ENCODE data around the gene AAK1. TPM values are rescaled to one million over a fixed set of nuclear protein-coding genes. Genes with fewer than 3 reads are reported as not detected.
A peak's percentile ranks its signal among the peaks of the same experiment; 100 is the strongest.
"Not testable (repeated sequence)": the region's sequence is repeated elsewhere in the genome, so short reads cannot be mapped to it uniquely, and the experiment has no call there.

The AAK1 gene
- total RNA-seq, 2 experiments from 2014 or later = 119 to 121 TPM

DNA sequence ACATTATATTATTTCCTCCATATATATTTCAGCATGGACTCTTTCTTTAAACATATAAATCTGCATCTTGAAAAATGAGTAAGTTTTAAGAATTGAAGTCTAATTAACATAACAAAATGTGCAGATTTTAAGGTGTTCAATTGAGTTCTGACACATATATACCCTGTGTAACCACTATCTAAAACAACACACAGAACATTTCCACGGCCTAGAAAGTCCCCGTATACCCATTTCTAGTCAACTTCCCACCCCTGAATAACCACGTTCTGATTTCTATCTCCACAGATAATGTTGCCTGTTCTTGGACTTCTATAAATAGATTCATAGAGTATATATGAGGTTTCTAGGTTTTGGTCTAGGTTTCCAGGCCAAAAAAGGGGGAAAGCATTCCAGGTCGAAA is 87.5 kb downstream of the AAK1 start:
- ChIA-PET POLR2A (no interaction called here), CTCF (interaction anchor here (1.4 kb wide), 1 partner anchor 9 kb away, joined by 8 read pairs; no protein-coding TSS in a partner anchor)
- H3K27ac Mint-ChIP-seq = no peak overlapping the region
- H3K27me3 Mint-ChIP-seq = no peaks in the 10 kb centered on the region
- H3K9me3 Mint-ChIP-seq = no peaks in the 10 kb centered on the region
- H3K36me3 Mint-ChIP-seq (ENCODE audit: low read depth) = peaks cover 39% of the 10 kb centered on the region
- DNase-seq = no peak
- H3K4me3 Mint-ChIP-seq = no peak overlapping the region
- peaks cover 39% of the 10 kb centered on the region for H3K4me1 Mint-ChIP-seq

DNA sequence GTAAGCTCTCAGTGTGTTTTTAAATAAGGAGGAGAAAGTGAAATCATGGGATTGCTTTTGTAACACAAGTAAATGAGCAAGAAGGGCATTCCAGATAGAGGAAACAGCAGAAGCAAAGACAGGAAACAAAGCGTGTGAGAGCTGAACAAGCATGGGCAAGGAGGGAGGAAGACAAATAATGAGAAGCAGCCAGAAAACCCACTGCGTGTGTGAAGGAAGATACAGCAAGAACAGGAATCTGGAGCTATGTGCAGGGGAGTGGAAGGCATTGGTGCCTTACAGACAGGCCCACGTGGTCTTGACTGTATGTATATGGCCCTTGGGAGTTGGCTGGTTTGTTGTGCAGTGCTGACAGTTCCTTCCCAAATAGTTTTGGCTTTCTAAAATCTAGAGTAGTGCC is 88.6 kb downstream of the AAK1 start:
- POLR2A ChIA-PET = no interaction called here

DNA sequence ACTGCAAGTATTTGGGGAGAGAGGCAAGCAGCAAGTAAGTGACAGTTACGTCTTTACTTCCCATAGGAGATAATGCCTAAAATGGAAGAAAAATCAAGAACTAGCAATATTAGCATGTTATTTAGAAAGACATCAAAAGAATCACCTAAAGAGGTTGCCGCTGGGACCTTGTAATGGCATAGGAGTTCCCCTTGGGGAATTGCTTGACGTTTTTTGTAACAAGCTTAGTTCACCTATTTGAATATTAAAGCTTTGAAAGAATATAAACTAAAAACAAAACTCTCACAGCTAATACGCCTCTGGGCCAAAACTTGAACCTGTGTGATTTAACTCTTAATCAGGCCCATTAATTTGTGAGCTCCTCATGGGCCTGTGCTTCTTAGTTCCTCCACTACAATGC is 89.0 kb downstream of the AAK1 start:
- peaks cover 45% of the 10 kb centered on the region for H3K36me3 Mint-ChIP-seq (ENCODE audit: low read depth)
- H3K4me3 Mint-ChIP-seq = no peak overlapping the region
- ChIA-PET CTCF (interaction anchor here (1.1 to 1.5 kb wide), 4 partner anchors 9 to 85 kb away, joined by 3 to 6 read pairs (median 4); no protein-coding TSS in a partner anchor), POLR2A (no interaction called here)
- H3K27me3 Mint-ChIP-seq = no peaks in the 10 kb centered on the region
- no peak for DNase-seq
- no peak overlapping the region for H3K27ac Mint-ChIP-seq
- no peaks in the 10 kb centered on the region for H3K9me3 Mint-ChIP-seq
- H3K4me1 Mint-ChIP-seq = peaks cover 29% of the 10 kb centered on the region

More for the DNA sequence above, 88.6 kb downstream of the AAK1 start:
- peaks cover 43% of the 10 kb centered on the region for H3K36me3 Mint-ChIP-seq (ENCODE audit: low read depth)
- no peaks in the 10 kb centered on the region for H3K27me3 Mint-ChIP-seq
- peak overlapping the region; percentile 10 for H3K27ac Mint-ChIP-seq
- peaks cover 33% of the 10 kb centered on the region for H3K4me1 Mint-ChIP-seq
- H3K4me3 Mint-ChIP-seq = no peak overlapping the region
- CTCF ChIA-PET = interaction anchor here (1.1 to 1.4 kb wide), 3 partner anchors 9 to 85 kb away, joined by 3 to 6 read pairs (median 5); no protein-coding TSS in a partner anchor
- no peak for DNase-seq
- no peaks in the 10 kb centered on the region for H3K9me3 Mint-ChIP-seq

DNA sequence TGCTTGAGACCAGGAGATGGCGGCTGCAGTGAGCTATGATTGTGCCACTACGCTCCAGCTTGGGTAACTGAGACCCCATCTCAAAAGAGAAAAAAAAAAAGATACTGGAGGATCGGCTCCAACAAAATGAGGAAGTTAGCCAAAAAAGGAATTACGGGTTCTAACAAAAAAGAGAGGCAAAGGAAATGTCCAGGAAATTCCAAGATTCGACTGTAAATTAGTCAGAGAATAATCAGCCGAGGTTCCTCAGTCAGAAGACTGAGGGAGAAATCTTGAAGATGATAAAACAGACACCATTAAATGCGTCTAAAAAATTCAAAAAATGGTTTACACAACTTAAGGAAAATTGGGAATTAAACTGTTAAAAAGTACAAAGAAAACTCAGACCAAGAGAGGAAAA is 89.5 kb downstream of the AAK1 start:
- peaks cover 48% of the 10 kb centered on the region for H3K36me3 Mint-ChIP-seq (ENCODE audit: low read depth)
- CTCF ChIA-PET = interaction anchor here (0.6 to 2.2 kb wide), 5 partner anchors 12 to 1451 kb away, joined by 3 to 10 read pairs (median 3); no protein-coding TSS in a partner anchor
- POLR2A ChIA-PET = no interaction called here
- peak overlapping the region; percentile 19 for H3K27ac Mint-ChIP-seq
- no peaks in the 10 kb centered on the region for H3K9me3 Mint-ChIP-seq
- no peak for DNase-seq
- peaks cover 30% of the 10 kb centered on the region for H3K4me1 Mint-ChIP-seq
- no peaks in the 10 kb centered on the region for H3K27me3 Mint-ChIP-seq
- H3K4me3 Mint-ChIP-seq = no peak overlapping the region

DNA sequence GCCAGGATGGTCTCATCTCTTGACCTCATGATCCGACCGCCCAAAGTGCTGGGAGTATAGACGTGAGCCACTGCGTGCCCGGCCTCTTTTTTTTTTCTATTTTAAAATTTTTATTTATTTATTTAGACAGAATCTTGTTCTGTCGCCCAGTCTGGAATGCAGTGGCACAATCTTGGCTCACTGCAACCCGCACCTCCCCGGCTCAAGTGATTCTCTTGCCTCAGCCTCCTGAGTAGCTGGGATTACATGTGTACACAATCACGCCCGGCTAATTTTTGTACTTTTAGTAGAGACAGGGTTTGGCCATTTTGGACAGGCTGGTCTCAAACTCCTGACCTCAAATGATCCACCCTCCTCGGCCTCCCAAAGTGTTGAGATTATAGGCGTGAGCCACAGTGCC is 93.0 kb downstream of the AAK1 start:
- H3K27ac Mint-ChIP-seq, H3K4me3 Mint-ChIP-seq, POLR2A ChIA-PET, H3K27me3 Mint-ChIP-seq, H3K9me3 Mint-ChIP-seq, DNase-seq: not testable (repeated sequence)
- CTCF ChIA-PET = interaction anchor here (1.2 to 1.6 kb wide), 2 partner anchors 67 to 175 kb away, joined by 3 read pairs; no protein-coding TSS in a partner anchor
- peaks cover 19% of the 10 kb centered on the region for H3K4me1 Mint-ChIP-seq
- H3K36me3 Mint-ChIP-seq (ENCODE audit: low read depth) = peaks cover 63% of the 10 kb centered on the region

DNA sequence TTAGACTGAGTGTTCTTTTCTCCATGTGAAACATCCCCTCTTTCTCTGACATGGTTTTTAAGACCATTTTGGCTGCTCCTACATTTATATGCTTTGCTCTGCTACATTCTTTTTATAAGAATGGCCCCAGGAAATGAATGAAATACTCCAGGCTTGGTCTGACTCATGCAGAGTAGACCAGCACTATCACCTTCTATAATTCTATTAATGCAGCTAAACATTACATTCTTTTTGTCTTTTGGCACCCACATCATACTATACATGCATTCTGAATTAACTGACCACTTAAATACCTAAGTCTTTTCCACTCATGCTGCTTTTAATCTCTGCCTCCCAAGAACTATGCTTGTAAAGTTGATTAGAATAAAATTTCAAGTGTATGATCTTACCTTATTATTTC is 94.1 kb downstream of the AAK1 start:
- H3K36me3 Mint-ChIP-seq (ENCODE audit: low read depth) = peaks cover 61% of the 10 kb centered on the region
- no peak overlapping the region for H3K27ac Mint-ChIP-seq
- peaks cover 10% of the 10 kb centered on the region for H3K4me1 Mint-ChIP-seq

DNA sequence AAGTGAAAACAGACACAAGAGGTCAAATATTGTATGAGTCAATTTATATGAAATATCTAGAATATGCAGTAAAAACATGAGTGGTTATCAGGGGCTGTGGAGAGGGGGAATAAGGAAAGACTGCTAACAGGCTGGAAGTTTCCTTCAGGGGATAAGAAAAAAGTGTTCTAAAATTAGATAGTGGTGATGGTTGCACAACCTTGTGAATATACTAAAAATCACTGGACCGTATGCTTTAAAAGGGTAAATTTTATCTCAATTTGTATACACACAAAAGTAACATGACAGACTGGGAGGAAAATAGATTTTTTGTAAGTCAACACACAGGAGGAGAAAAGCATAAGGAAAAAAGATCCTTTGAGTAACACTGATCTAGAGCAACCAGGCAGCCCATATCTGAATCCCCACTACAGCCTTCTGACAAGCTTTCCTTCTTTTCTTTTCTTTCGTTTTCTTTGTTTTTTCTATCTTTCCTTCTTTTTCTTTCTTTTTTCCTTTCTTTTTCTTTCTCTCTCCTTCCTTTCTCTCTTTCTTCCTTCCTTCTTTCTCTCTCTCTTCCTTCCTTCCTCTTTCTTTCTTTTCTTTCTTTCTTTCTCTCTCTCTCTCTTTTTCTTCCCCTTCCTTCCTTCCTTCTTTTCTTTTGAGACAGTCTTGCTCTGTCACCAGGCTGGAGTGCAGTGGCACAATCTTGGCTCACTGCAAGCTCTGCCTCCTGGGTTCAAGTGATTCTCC is 95.4 kb downstream of the AAK1 start:
- Mint-ChIP-seq H3K9me3 (peaks cover 8% of the 10 kb centered on the region), H3K4me1 (peaks cover 10% of the 10 kb centered on the region), H3K4me3 (no peak overlapping the region), H3K27me3 (no peaks in the 10 kb centered on the region), H3K27ac (no peak overlapping the region), H3K36me3 (ENCODE audit: low read depth) (peaks cover 65% of the 10 kb centered on the region)
- POLR2A ChIA-PET = interaction anchor here (0.7 kb wide), 1 partner anchor 36 kb away, joined by 3 read pairs; no protein-coding TSS in a partner anchor
- no peak for DNase-seq
- CTCF ChIA-PET = interaction anchor here (0.7 kb wide), 2 partner anchors 9 to 330 kb away, joined by 3 read pairs; no protein-coding TSS in a partner anchor

More for the DNA sequence above, 94.1 kb downstream of the AAK1 start:
- POLR2A ChIA-PET = no interaction called here
- no peak for DNase-seq
- H3K9me3 Mint-ChIP-seq = peaks cover 8% of the 10 kb centered on the region
- H3K4me3 Mint-ChIP-seq = no peak overlapping the region
- CTCF ChIA-PET = interaction anchor here (0.6 to 1.6 kb wide), 3 partner anchors 29 to 174 kb away, joined by 3 read pairs; no protein-coding TSS in a partner anchor
- no peaks in the 10 kb centered on the region for H3K27me3 Mint-ChIP-seq

DNA sequence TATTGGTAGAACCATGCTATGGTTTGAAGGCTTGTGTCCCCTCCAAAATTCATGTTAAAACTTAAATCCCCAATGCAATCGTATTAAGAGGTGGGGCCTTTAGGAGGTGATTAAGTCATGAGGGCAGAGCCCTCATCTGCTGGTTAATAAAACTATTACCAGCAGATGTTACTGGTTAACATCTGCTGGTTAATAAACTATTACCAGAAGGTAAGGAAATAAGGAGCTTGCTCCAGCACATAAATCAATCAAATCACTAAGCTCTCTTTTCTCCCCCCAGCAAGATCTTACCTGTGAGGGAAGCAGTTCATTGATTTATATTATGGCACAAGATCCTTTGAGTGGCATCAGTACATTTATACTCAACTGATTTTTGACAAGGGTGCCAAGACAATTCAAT is 96.9 kb downstream of the AAK1 start:
- no peak overlapping the region for H3K27ac Mint-ChIP-seq
- no peaks in the 10 kb centered on the region for H3K27me3 Mint-ChIP-seq
- ChIA-PET POLR2A (no interaction called here), CTCF (interaction anchor here (0.6 kb wide), 1 partner anchor 26 kb away, joined by 5 read pairs; no protein-coding TSS in a partner anchor)
- H3K36me3 Mint-ChIP-seq (ENCODE audit: low read depth) = peaks cover 65% of the 10 kb centered on the region
- no peak overlapping the region for H3K4me3 Mint-ChIP-seq
- no peak for DNase-seq
- H3K4me1 Mint-ChIP-seq = peaks cover 10% of the 10 kb centered on the region
- H3K9me3 Mint-ChIP-seq = peaks cover 8% of the 10 kb centered on the region

DNA sequence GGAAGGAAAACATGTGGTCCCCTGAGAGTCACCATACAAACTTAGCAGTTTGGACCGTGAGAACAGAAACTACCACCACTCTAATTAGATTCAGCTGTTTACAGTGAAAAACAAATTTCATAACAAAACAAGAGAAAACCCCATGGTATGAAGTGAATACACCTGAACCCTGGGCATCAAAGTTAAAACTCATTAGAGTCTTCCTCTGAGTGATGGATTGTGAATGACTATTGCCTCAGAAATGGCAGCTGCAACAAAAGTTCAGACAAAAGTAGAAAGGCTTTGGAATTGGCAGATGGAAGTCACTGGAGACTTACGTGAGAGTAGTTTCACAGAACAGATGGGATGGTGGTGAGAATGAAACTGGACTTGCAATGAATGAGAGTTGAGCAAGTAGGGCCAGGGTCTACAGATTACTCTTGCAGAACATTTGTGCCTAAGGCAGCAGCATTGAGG is 98.0 kb downstream of the AAK1 start:
- no peak for DNase-seq
- H3K4me1 Mint-ChIP-seq = peaks cover 7% of the 10 kb centered on the region
- H3K9me3 Mint-ChIP-seq = peaks cover 8% of the 10 kb centered on the region
- ChIA-PET POLR2A (no interaction called here), CTCF (interaction anchor here (0.6 to 1.2 kb wide), 3 partner anchors 21 to 532 kb away, joined by 3 to 5 read pairs (median 3); partner anchors contain the start of gene ANTXR1)
- no peaks in the 10 kb centered on the region for H3K27me3 Mint-ChIP-seq
- peaks cover 60% of the 10 kb centered on the region for H3K36me3 Mint-ChIP-seq (ENCODE audit: low read depth)
- no peak overlapping the region for H3K27ac Mint-ChIP-seq
- no peak overlapping the region for H3K4me3 Mint-ChIP-seq

DNA sequence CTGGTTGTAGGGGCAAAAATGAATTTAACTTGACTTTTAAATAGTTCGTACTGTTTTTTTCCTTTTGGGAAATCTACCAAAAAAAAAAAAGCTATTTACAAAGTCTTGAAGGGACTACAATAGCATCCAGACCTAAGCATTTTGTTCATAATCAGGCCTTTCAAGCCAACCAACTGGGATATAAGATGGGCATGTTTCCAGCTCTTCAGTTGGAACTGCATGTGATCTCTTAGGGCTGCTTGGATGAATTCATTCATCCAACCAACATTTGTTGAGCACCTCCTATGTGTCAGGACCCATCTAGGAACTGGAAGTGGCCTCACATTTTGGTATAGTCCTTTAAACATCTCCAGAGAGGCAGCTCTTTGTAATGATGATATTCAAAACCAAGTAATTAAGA is 98.6 kb downstream of the AAK1 start:
- no peak overlapping the region for H3K27ac Mint-ChIP-seq
- no peak overlapping the region for H3K4me3 Mint-ChIP-seq
- peaks cover 8% of the 10 kb centered on the region for H3K9me3 Mint-ChIP-seq
- CTCF ChIA-PET = interaction anchor here (1.2 kb wide), 1 partner anchor 21 kb away, joined by 3 read pairs; no protein-coding TSS in a partner anchor
- no peaks in the 10 kb centered on the region for H3K27me3 Mint-ChIP-seq
- H3K4me1 Mint-ChIP-seq = peaks cover 7% of the 10 kb centered on the region
- DNase-seq = no peak
- POLR2A ChIA-PET = no interaction called here
- H3K36me3 Mint-ChIP-seq (ENCODE audit: low read depth) = peaks cover 61% of the 10 kb centered on the region

DNA sequence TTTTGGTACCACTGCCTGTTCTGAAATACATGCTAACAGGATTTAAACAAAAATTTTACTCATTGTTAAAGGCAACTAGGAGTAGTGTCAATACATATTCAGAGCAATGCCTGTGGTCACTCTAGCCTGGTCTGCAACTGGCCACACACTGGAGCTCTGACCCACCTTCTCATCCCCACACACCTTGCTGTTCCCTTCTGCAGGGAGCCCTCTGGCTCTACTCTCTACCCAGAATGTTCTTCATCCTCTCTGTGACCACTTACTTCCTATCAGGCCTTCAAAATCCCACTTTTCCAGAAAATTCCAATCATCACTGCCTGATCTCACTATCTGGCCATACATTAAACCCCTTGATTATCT is 104.0 kb downstream of the AAK1 start:
- Mint-ChIP-seq H3K27ac (no peak overlapping the region), H3K4me1 (peaks cover 19% of the 10 kb centered on the region), H3K9me3 (no peaks in the 10 kb centered on the region), H3K27me3 (no peaks in the 10 kb centered on the region), H3K4me3 (no peak overlapping the region), H3K36me3 (ENCODE audit: low read depth) (peaks cover 75% of the 10 kb centered on the region)
- ChIA-PET POLR2A (no interaction called here), CTCF (interaction anchor here (1.9 to 2.3 kb wide), 2 partner anchors 13 to 26 kb away, joined by 7 read pairs; no protein-coding TSS in a partner anchor)
- DNase-seq = no peak

DNA sequence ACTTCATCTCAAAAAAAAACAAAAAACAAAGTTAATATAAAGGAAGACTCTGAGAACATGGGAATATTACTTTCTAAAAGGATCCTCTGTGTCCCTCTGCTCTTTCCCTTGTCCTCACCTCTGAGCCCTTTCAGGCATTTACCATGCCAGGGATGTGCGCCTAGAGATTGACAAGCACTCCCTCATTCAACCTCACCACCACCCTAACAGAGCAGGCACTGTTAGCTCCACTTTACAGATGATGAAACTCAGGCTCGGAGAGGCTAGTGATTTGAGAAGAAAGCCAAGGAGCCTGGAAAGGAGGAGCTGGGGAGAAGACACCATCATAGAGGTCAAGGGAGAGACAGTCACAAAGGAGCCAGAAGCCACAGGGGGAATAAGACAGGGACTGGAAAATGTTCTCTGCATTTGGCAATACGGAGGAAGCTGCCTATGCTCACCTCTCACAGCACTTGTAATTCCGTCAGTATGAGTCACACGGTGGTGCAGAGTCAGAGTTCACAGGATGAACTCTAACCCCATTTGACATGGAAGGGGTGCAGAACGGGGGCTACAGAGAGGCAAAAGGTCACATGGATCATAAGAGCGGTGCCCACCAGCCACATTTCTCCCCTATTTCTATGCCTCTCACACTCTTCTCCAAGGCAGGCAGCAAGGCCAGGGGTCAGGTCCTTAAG is 104.5 kb downstream of the AAK1 start:
- CTCF ChIA-PET = interaction anchor here (1.9 to 2.3 kb wide), 2 partner anchors 13 to 27 kb away, joined by 7 read pairs; no protein-coding TSS in a partner anchor
- H3K27me3 Mint-ChIP-seq = no peaks in the 10 kb centered on the region
- H3K36me3 Mint-ChIP-seq (ENCODE audit: low read depth) = peaks cover 75% of the 10 kb centered on the region
- H3K9me3 Mint-ChIP-seq = no peaks in the 10 kb centered on the region
- POLR2A ChIA-PET = no interaction called here
- no peak overlapping the region for H3K27ac Mint-ChIP-seq
- peaks cover 19% of the 10 kb centered on the region for H3K4me1 Mint-ChIP-seq
- DNase-seq = no peak
- H3K4me3 Mint-ChIP-seq = no peak overlapping the region

DNA sequence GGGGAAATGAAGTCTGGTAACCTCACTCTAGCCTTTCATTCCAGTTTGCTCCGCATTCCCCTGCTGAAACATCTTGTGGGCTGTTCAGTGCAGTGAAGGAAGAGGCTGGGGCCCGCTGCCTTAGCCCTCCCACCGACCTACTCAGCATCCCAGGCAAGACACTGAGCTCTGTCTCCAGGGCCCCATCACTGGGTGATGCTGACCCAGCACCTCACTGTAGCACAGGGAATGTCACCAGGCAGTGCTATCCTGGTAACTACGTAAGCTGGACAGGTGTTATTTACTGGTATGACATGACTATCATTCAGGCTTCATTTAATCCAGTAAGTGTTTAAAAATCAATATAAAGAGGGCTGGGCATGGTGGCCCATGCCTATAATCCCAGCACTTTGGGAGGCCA is 105.3 kb downstream of the AAK1 start:
- ChIA-PET POLR2A (no interaction called here), CTCF (interaction anchor here (1.9 to 2.3 kb wide), 2 partner anchors 12 to 27 kb away, joined by 7 read pairs; no protein-coding TSS in a partner anchor)
- Mint-ChIP-seq H3K27me3 (no peaks in the 10 kb centered on the region), H3K36me3 (ENCODE audit: low read depth) (peaks cover 77% of the 10 kb centered on the region), H3K9me3 (no peaks in the 10 kb centered on the region), H3K27ac (no peak overlapping the region), H3K4me1 (peaks cover 19% of the 10 kb centered on the region), H3K4me3 (no peak overlapping the region)
- no peak for DNase-seq

All from activated CD4-positive, alpha-beta T cell treated with anti-CD3 and anti-CD28 coated beads, Interleukin-2, amount 10 ng/mL, durations not matched to agents 7 days and 5 days (primary cell).